Activated CD4-positive, alpha-beta T cell treated with anti-CD3 and anti-CD28 coated beads, Interleukin-2, amount 10 ng/mL, durations not matched to agents 24 days and 14 days (primary cell): ENCODE results near the gene PUS1. TPM values are rescaled to one million over a fixed set of nuclear protein-coding genes. Genes with fewer than 3 reads are reported as not detected.

Source experiments
- DNase-seq: peaks from one replicate; pipeline ENCODE4 v3.0.0; 2022
- H3K27ac Mint-ChIP-seq: one replicate; pipeline ENCODE4 v1.8.0; 2022; ENCODE audit warnings: mild to moderate bottlenecking, mixed read lengths
- H3K27me3 Mint-ChIP-seq: one replicate; pipeline ENCODE4 v1.8.0; 2022; ENCODE audit warnings: mixed read lengths
- H3K36me3 Mint-ChIP-seq: one replicate; pipeline ENCODE4 v1.8.0; 2022; ENCODE audit warnings: low read depth, mild to moderate bottlenecking, mixed read lengths
- H3K4me1 Mint-ChIP-seq: one replicate; pipeline ENCODE4 v1.8.0; 2021; ENCODE audit warnings: mixed read lengths
- H3K4me3 Mint-ChIP-seq: one replicate; pipeline ENCODE4 v1.8.0; 2022; ENCODE audit warnings: mild to moderate bottlenecking, moderate library complexity, mixed read lengths
- H3K9me3 Mint-ChIP-seq: one replicate; pipeline ENCODE4 v1.8.0; 2021; ENCODE audit warnings: mixed read lengths
- intact Hi-C: fragments of 100-400 bp; cut with micrococcal nuclease; formaldehyde crosslinking; loops from one replicate; pipeline ENCODE4 v1.15.1; 2023
- total RNA-seq: library from RNA; stranded (reverse); gene quantifications from 2 replicates; pipeline ENCODE4 v1.2.3, GENCODE V29; 2022

The PUS1 gene
- total RNA-seq, 1 donor from 2014 or later, result 97.0 TPM

DNA sequence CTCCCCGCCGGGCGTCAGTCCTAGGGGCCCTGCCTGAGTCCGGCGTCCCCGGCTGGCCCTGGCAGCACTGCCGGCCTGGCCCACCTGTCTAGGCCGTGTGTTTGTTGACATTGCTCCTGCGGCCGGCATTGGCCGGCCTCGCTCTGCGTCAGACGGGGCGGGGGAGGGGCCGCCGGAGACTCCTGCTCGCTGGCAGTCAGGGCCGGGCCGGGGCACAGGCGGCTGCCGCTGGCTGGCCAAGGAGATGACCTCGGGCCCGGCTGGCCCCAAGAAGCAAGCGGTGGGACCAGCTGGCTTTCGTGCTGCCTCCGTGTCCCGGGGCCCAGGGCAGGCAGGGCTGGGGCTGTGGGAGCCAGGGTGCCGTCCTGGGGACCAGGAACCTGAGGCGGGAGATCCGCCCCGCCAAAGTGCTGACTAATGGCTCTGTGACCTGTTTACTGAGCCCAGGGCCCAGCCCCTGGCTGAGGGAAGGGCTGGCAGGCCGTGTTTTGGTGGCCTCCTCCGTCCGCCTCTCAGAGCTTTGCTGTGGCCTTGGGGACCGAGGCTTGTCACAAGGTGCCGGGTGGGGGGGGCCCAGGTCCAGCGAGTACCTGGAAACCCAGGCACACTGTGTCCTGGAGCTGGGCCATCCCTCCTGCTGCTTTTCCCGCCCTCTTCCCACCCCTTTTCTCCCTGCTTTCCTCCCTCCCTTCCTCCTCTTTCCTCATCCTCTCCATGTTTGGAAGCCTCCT is 32.8 kb upstream of the PUS1 start:
- H3K4me3 Mint-ChIP-seq, result peak overlapping the region; percentile 87
- intact Hi-C loops, result loop anchor here (1.0 kb wide), 1 partner anchor 53 kb away; the partner anchor contains the start of gene EP400
- H3K9me3 Mint-ChIP-seq, result no peaks in the 10 kb centered on the region
- no peaks in the 10 kb centered on the region for H3K36me3 Mint-ChIP-seq
- peak overlapping the region; percentile 80 for H3K27ac Mint-ChIP-seq
- peaks cover 8% of the 10 kb centered on the region for H3K4me1 Mint-ChIP-seq
- peak; percentile 92 for DNase-seq
- H3K27me3 Mint-ChIP-seq, result no peaks in the 10 kb centered on the region

DNA sequence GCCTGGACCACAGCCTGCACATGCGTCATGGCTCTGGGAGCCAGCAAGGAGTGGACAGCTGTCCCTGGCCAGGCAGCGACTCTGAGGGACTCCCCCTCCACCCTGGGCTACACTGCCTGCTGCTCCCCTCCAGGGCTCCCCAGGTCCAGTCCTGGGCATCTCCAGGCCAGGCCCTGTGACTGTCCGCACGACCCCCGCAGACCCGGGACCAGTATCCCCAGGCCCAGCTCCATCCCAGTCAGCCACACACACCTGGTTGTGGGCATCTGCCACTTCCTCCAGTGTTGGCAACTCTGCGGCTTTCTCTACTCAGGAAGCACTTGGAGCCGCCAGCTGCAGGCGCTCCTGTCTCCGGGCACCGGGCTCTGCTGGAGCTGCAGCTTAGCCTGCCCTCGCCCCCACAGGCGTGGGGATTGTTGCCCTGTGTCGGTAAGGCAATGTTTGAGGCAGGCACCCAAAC is 32.2 kb upstream of the PUS1 start:
- DNase-seq, result no peak
- peak overlapping the region; percentile 87 for H3K4me3 Mint-ChIP-seq
- H3K9me3 Mint-ChIP-seq, result no peaks in the 10 kb centered on the region
- H3K27ac Mint-ChIP-seq, result no peak overlapping the region
- no peaks in the 10 kb centered on the region for H3K36me3 Mint-ChIP-seq
- no peaks in the 10 kb centered on the region for H3K27me3 Mint-ChIP-seq
- H3K4me1 Mint-ChIP-seq, result peaks cover 8% of the 10 kb centered on the region
- intact Hi-C loops, result loop anchor here (1.0 kb wide), 1 partner anchor 52 kb away; the partner anchor contains the start of gene EP400

DNA sequence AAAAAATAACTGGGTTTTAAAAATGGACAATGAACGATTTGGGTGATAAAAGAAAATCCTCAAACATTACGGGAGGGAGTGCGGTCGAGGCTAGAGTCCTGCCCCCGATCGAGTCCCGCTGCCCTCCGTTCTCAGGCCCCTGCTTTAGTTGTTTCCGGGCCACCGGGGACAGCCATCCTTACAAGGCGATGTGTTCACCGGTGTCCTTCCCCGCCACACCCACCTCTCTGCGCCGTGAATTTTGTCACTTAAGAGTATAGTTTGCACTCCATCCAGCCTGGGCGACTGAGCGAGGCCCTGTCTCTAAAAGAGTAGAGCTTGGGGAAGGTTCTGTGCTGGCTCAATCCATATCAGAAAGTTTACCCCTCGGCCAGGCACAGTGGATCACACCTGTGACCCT is 31.8 kb upstream of the PUS1 start:
- no peaks in the 10 kb centered on the region for H3K36me3 Mint-ChIP-seq
- peak overlapping the region; percentile 37 for H3K4me3 Mint-ChIP-seq
- no peaks in the 10 kb centered on the region for H3K27me3 Mint-ChIP-seq
- H3K9me3 Mint-ChIP-seq, result no peaks in the 10 kb centered on the region
- H3K27ac Mint-ChIP-seq, result no peak overlapping the region
- intact Hi-C loops, result no loop called here
- H3K4me1 Mint-ChIP-seq, result peaks cover 8% of the 10 kb centered on the region
- no peak for DNase-seq

DNA sequence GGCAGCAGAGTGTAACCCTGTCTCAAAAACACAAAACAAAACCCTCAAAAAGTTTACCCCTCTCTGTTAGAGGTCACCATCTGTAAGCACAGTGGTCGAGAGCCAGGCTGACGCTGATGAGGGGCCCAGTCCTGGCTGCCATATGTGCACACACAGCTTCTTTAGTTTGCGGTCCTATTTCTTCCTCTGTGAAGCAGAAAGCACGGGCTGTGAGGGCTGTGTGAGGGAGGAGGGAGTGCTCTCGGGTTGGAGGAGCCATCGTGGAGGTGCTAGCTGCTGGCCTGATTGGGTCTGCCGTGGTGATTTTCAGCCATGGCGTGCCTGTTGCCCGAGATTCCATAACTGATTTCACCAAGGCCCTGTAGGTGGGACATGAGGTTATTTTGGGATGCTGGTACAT is 31.2 kb upstream of the PUS1 start:
- intact Hi-C loops, result no loop called here
- H3K36me3 Mint-ChIP-seq, result no peaks in the 10 kb centered on the region
- no peak overlapping the region for H3K27ac Mint-ChIP-seq
- no peak for DNase-seq
- H3K4me3 Mint-ChIP-seq, result no peak overlapping the region
- H3K27me3 Mint-ChIP-seq, result no peaks in the 10 kb centered on the region
- peaks cover 8% of the 10 kb centered on the region for H3K4me1 Mint-ChIP-seq
- no peaks in the 10 kb centered on the region for H3K9me3 Mint-ChIP-seq

DNA sequence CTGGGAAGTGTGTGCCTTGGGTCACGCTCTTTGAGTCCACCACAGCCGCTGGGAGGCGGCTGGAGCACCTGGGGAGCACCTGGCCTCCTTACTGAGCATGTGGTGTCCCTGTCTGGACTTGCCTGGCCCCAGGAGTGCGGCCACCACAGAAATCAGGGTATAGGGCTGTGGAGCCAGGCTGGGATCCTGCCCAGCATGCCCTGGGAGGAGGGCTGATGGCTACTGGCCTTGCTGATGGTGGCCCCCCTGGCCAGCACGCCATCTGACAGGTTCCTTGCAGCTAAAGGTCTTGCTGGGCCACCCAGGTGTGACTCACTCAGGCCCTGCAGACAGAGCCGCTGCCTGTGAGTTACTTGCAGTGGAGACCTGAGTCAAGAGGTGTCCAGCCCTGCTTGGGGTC is 28.7 kb upstream of the PUS1 start:
- Mint-ChIP-seq H3K4me1 (peaks cover 6% of the 10 kb centered on the region), H3K27me3 (no peaks in the 10 kb centered on the region), H3K9me3 (no peaks in the 10 kb centered on the region), H3K27ac (no peak overlapping the region), H3K36me3 (no peaks in the 10 kb centered on the region), H3K4me3 (no peak overlapping the region)
- intact Hi-C loops, result no loop called here
- no peak for DNase-seq

DNA sequence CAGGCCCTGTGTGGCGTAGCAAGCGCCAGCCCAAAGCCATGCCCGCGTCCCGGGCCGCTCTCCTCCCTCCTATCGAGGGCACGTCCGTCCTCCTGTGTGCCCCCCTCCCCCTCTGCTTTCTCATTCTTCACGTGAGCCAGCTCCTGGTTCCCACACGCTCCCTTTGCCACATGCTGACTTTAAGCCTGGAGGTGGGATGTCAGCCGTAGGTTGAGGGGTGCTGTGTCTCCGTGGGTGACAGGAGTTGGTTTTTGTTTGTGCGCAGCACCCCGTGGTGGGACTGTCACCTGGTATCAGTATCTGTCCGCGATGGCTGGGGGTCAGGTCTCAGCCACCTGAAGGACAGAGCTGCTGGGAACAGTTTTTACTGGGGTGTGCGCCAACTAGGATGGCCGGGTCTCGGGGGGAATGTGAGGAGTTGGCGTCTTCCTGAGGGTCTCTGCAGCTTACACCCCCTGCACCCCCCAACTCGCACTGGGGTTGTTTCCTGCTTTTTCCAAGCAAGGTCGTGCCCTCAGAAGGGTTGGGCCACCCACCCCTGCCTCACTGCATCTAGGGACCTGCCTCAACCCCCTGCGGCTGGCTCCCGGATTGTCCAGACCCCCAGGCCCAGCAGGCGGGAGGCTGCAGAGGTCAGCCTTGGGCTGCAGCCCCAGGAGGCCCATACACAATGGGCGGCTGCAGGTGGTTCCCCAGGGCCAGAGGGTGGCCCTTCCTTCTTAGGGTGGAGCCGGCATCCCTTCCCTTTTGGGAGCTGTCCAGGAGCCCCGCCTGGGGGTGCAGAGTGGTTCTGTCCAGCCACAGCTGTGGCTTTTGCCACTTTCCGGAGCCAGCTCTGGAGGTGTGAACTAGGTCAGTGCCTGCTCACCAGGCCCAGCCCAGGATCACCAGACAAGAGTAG is 27.4 kb upstream of the PUS1 start:
- H3K4me1 Mint-ChIP-seq, result peaks cover 5% of the 10 kb centered on the region
- no peaks in the 10 kb centered on the region for H3K9me3 Mint-ChIP-seq
- H3K27ac Mint-ChIP-seq, result no peak overlapping the region
- no peak for DNase-seq
- intact Hi-C loops, result no loop called here
- no peaks in the 10 kb centered on the region for H3K36me3 Mint-ChIP-seq
- H3K4me3 Mint-ChIP-seq, result no peak overlapping the region
- no peaks in the 10 kb centered on the region for H3K27me3 Mint-ChIP-seq

DNA sequence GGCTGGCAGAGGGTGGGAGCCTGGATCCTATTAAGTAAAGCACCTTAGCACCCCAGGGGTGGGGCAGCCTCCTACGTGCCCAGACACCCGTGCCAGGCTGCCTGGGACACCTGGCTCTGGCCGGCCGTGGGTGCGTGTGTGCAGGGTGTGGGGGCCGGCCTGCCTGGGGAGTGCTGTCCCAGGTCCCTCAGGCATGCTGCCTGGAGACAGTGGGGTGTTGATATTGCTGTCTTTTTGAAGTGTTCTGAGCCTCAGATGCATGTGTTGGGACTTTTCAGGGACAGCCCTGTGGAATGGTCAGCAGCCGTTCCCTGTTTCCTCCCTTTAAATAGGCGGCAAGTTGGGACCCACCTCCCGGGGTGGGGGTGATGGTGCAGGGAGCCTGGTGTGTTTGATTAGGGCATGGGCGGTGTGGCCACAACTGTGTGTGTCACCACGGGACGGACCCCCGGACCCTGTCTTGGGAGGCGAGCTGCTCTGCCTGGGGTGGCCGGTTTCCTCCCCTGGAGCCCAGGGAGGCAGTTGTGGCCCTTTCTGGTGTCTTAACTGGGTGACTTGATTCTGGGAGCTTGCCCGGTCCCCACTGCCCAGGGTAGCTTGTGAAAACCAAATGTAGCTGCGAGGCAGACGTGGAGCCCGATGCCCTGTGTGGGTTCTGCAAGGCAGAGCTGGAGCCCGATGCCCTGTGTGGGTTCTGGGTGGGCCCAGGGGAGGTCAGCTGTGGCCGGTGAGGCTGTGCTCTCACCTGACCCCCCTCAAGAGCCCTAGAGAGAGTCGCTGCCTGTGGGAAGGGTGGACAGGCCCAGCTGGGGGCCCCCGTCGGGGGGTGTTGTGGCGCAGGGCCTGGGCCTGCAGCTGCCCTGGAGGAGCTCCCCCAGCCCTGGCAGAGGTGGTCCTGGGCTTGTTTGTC is 26.5 kb upstream of the PUS1 start:
- Mint-ChIP-seq H3K27me3 (no peaks in the 10 kb centered on the region), H3K4me3 (no peak overlapping the region), H3K9me3 (no peaks in the 10 kb centered on the region), H3K27ac (no peak overlapping the region), H3K36me3 (no peaks in the 10 kb centered on the region), H3K4me1 (peaks cover 5% of the 10 kb centered on the region)
- DNase-seq, result no peak
- intact Hi-C loops, result no loop called here

DNA sequence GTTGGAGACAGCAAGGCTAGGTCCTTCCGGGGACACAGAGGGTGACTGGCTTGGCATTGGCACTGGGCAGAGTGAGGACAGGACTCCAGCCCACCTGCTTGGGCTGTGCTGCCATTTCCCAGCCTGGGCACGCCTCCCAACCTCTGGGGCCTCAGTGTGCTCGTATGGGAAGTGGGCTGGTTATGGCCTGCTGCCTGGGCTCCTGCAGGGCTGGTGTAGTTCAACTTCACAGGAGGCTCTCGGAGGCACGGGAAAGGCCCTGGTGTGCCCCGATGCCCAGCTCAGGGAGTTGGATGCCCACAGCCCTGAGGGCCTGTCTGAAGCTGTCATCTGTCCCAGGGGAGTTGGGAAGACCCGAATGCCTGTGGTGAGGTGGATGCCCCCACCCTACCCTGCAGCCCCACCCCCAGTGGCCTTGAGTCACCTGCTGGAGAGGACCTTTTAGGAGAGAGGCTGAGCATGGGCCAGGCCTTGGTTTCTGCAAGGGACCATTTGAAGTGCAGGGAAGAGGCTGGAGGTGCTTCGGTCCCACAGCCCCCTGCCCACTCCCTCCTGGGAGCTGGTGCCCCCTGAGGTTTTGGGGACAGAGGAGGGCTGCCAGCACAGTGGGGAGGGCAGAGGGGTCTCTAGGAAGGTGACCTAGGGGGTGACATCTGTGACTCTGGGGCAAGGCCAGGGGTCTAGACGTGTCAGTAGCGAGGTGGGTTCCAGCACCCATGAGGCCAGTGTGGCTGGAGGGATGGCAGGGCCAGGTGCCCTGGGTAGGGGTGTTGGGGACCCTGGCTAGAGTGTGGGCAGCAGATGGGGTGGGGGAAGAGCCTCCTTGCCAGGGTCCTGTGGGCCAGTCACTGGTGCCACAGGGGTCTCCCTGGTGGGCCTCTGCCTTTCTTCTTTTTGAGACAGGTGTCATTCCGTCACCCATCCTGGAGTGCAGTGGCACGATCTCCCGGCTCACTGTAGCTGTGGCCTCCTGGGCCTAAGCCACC is 25.5 kb upstream of the PUS1 start:
- no peak overlapping the region for H3K4me3 Mint-ChIP-seq
- DNase-seq, result no peak
- H3K36me3 Mint-ChIP-seq, result no peaks in the 10 kb centered on the region
- no peaks in the 10 kb centered on the region for H3K27me3 Mint-ChIP-seq
- peaks cover 5% of the 10 kb centered on the region for H3K4me1 Mint-ChIP-seq
- H3K9me3 Mint-ChIP-seq, result no peaks in the 10 kb centered on the region
- H3K27ac Mint-ChIP-seq, result no peak overlapping the region
- intact Hi-C loops, result no loop called here

DNA sequence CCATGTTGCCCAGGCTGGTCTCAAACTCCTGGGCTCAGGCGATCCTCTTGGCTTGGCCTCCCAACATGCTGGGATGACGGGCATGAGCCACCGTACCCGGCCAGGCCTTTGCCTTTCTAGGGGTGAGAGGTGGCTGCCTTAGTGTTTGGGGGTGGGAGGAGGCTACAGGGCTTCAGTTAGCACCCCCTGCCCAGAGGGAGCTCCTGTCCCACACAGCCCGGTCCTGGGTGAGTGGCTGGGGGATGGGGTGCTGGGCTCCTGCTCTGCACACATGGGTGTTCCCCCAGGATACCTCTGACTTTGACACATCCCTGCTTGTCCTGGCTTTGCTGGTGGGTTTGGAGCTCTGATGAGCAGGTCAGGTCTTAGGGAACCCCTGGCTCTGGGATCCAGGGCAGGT is 24.7 kb upstream of the PUS1 start:
- H3K27ac Mint-ChIP-seq, result no peak overlapping the region
- intact Hi-C loops, result no loop called here

DNA sequence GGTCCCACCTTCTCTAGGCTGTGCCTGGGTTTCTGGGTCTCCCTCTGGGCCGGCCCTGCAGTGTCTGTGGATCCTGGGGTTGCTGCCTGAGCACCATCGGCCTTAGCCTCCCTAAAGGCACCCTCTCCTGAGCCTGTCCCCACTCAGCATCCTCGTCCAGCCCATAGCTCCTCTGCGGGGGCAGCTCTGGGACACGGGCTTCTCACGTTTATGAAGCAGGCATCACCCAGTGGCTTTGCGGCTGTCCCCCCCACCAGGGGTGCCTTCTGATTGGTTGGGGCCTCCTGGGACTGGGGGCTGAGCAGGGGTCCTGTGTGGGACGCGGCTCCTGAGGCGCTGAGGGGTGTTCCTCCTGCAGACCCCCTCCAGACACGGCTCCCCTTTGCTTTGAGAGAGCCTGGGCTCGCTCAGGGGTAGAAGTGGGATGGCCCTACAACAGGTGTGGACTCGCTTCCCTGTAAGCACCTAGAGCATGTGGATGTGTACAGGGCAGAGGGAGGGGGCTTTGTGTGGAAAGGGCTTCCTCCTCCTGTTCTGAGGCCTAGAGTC is 23.9 kb upstream of the PUS1 start:
- H3K27ac Mint-ChIP-seq, result no peak overlapping the region
- peaks cover 5% of the 10 kb centered on the region for H3K4me1 Mint-ChIP-seq
- H3K9me3 Mint-ChIP-seq, result no peaks in the 10 kb centered on the region

More for the DNA sequence above, 24.7 kb upstream of the PUS1 start:
- H3K27me3 Mint-ChIP-seq, result no peaks in the 10 kb centered on the region
- H3K4me3 Mint-ChIP-seq, result no peak overlapping the region
- DNase-seq, result no peak
- no peaks in the 10 kb centered on the region for H3K9me3 Mint-ChIP-seq
- peaks cover 5% of the 10 kb centered on the region for H3K4me1 Mint-ChIP-seq
- H3K36me3 Mint-ChIP-seq, result peaks cover 3% of the 10 kb centered on the region

DNA sequence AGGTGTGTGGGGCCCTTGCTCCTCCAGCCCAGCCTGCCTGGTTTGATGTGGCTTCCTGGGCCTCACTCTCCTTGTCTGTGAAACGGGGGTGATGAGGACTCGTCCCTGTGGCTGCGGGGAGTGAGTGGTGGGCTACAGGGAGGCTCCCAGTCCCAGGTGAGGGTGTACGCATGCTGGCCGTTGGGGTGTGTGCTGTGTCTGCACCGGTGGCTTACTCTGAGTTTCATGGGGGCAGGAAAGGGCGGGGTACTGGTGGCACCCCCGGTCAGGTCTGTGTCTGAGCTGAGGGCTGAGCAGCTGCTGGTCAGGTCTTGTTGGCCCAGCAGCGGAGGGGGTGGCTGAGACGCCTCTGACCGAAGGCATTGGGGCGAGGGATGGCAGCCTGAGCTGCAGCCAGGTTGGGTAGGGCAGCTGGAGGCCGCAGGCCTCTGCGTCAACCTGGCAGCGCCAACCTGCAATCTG is 23.4 kb upstream of the PUS1 start:
- intact Hi-C loops, result no loop called here
- H3K27ac Mint-ChIP-seq, result no peak overlapping the region
- peaks cover 3% of the 10 kb centered on the region for H3K36me3 Mint-ChIP-seq
- H3K4me3 Mint-ChIP-seq, result no peak overlapping the region
- H3K9me3 Mint-ChIP-seq, result no peaks in the 10 kb centered on the region
- H3K27me3 Mint-ChIP-seq, result no peaks in the 10 kb centered on the region
- H3K4me1 Mint-ChIP-seq, result peaks cover 5% of the 10 kb centered on the region
- no peak for DNase-seq

More for the DNA sequence above, 23.9 kb upstream of the PUS1 start:
- intact Hi-C loops, result no loop called here
- Mint-ChIP-seq H3K4me3 (no peak overlapping the region), H3K36me3 (peaks cover 3% of the 10 kb centered on the region), H3K27me3 (no peaks in the 10 kb centered on the region)
- no peak for DNase-seq

DNA sequence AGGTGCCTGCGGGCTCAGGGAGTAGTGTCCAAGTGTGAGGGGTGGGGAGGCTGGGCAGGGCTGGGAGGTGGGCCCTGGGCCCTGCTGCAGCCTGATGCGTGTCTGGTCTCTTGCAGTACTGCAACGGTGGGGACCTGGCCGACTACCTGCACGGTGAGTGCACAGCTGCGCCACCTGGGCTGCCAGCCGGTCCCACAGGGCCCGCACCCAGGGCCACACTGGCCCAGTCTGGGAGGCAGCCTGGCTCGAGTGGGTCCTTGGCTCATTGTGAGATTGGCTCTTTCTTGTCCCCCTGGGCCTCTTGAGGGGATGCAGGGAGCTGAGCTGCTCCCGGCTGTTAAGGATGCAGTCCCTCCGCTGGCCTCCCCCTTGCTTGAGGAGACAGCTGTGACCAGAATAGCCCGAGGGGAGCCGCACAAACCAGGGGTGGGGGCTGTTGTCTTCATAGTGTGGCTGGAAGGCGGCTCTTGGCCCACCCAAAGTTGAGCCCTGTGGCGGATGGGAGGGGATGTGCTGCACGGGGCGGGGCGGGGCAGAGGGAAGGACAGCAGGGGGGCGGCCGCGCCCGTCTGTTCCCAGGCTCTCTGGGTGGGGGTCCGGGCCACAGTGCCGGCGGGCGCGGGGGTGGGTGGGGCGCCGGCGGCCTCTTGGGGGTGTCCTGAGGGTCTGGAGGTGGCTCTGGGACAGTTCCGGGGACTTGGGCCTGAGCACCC is 21.5 kb upstream of the PUS1 start:
- Mint-ChIP-seq H3K9me3 (no peaks in the 10 kb centered on the region), H3K27me3 (no peaks in the 10 kb centered on the region), H3K4me1 (peaks cover 5% of the 10 kb centered on the region), H3K4me3 (no peak overlapping the region), H3K27ac (no peak overlapping the region), H3K36me3 (peaks cover 3% of the 10 kb centered on the region)
- no peak for DNase-seq
- intact Hi-C loops, result no loop called here
